ENCODE results near the gene SNX33. TPM values are rescaled to one million over a fixed set of nuclear protein-coding genes. Genes with fewer than 3 reads are reported as not detected.

Gene SNX33
- total and polyA plus RNA-seq, 2 donors from 2014 or later = 14.2 to 20.2 TPM

GRCh38 chr15:75663931-75664421, 16.3 kb downstream of the SNX33 start:
- Histone ChIP-seq H3K36me3 (ENCODE audit: control insufficient read depth in 2 of 3, insufficient read depth in 3 of 3, low read length in 3 of 3) (peaks cover 0 to 3% (median 0%) of the 10 kb centered on the region in 3 donors), H3K9me3 (ENCODE audit: control insufficient read depth in 2 of 3, insufficient read depth in 1 of 3, low read length in 3 of 3) (no peaks in the 10 kb centered on the region), H3K27ac (ENCODE audit: low read depth in 2 of 2, low read length in 2 of 2) (no peak overlapping the region), H3K4me1 (ENCODE audit: control insufficient read depth in 2 of 3, insufficient read depth in 2 of 3, low read depth in 1 of 3, low read length in 3 of 3) (peaks cover 0 to 10% (median 0%) of the 10 kb centered on the region in 3 donors), H3K9ac (ENCODE audit: low read length in 3 of 3) (no peak overlapping the region), H3K27me3 (ENCODE audit: control insufficient read depth, insufficient read depth, low read length) (no peaks in the 10 kb centered on the region), H3K4me3 (ENCODE audit: low read length in 3 of 3) (no peak overlapping the region)
- FAIRE-seq (no peak), DNase-seq (no peak)
- TF ChIP-seq, protein P1, sequence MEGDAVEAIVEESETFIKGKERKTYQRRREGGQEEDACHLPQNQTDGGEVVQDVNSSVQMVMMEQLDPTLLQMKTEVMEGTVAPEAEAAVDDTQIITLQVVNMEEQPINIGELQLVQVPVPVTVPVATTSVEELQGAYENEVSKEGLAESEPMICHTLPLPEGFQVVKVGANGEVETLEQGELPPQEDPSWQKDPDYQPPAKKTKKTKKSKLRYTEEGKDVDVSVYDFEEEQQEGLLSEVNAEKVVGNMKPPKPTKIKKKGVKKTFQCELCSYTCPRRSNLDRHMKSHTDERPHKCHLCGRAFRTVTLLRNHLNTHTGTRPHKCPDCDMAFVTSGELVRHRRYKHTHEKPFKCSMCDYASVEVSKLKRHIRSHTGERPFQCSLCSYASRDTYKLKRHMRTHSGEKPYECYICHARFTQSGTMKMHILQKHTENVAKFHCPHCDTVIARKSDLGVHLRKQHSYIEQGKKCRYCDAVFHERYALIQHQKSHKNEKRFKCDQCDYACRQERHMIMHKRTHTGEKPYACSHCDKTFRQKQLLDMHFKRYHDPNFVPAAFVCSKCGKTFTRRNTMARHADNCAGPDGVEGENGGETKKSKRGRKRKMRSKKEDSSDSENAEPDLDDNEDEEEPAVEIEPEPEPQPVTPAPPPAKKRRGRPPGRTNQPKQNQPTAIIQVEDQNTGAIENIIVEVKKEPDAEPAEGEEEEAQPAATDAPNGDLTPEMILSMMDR (IDR thresholded peaks at IDR 0.05; ENCODE audit: borderline replicate concordance, extremely low read depth, insufficient read depth) = no peak
- intact Hi-C loops (cut with DNase I) = no loop called here

- DNase-seq (peak in 1 of 5 donors; percentile 74), FAIRE-seq (no peak)
- Histone ChIP-seq H3K27ac (ENCODE audit: low read depth in 2 of 2, low read length in 2 of 2) (no peak overlapping the region), H3K9ac (ENCODE audit: low read length in 3 of 3) (no peak overlapping the region), H3K4me3 (ENCODE audit: low read length in 3 of 3) (no peak overlapping the region), H3K9me3 (ENCODE audit: control insufficient read depth in 2 of 3, insufficient read depth in 1 of 3, low read length in 3 of 3) (no peaks in the 10 kb centered on the region), H3K36me3 (ENCODE audit: control insufficient read depth in 2 of 3, insufficient read depth in 3 of 3, low read length in 3 of 3) (no peaks in the 10 kb centered on the region), H3K4me1 (ENCODE audit: control insufficient read depth in 2 of 3, insufficient read depth in 2 of 3, low read depth in 1 of 3, low read length in 3 of 3) (peaks cover 0 to 3% (median 0%) of the 10 kb centered on the region in 3 donors), H3K27me3 (ENCODE audit: control insufficient read depth, insufficient read depth, low read length) (no peaks in the 10 kb centered on the region)
- intact Hi-C loops (cut with DNase I) = no loop called here
- TF ChIP-seq, protein P1 (IDR thresholded peaks at IDR 0.05; ENCODE audit: borderline replicate concordance, extremely low read depth, insufficient read depth) = no peak
Measured at GRCh38 chr15:75666823-75667501, 19.2 kb downstream of the SNX33 start.

DNA sequence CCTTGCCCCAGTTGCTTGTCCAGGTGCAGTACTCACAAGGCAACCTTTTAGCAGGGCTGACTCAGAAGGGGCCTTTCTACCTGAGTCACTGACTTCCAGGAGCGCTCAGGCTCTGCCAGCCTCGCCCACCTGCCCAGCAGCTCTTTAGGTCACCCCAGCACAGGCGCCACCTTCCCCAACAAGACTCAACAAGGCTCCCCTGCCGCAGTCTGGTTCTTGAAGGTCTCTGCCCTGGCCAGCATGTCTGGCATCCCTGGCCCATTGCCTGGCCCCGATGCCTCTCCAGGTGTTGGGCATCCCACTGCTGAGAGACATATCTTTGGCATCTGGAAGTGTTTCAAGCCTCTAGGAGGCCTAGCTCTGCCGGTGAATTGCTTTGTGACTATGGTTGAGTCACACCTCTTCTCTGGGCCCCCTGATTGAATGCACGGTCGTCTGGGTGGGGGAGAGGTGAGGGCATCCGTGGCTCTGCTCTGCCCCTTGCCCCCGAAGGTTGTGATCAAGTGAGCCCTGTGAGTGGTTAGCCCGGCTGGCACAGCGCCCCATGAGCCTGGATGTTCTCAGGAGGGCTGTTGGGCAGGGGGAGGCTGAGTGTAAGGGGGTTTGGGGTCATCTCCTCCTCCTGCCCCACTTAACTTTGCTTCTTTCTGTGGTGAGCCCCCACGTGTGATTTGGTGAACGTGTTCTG, 21.6 kb downstream of the SNX33 start:
- intact Hi-C loops (cut with DNase I) = no loop called here
- H3K4me1 ChIP-seq (ENCODE audit: control insufficient read depth in 2 of 3, insufficient read depth in 2 of 3, low read depth in 1 of 3, low read length in 3 of 3) = peaks cover 0 to 16% (median 3%) of the 10 kb centered on the region in 3 donors
- H3K9me3 ChIP-seq (ENCODE audit: control insufficient read depth in 2 of 3, insufficient read depth in 1 of 3, low read length in 3 of 3) = no peaks in the 10 kb centered on the region
- H3K27ac ChIP-seq (ENCODE audit: low read depth in 2 of 2, low read length in 2 of 2) = no peak overlapping the region
- no peaks in the 10 kb centered on the region for H3K27me3 ChIP-seq (ENCODE audit: control insufficient read depth, insufficient read depth, low read length)
- H3K9ac ChIP-seq (ENCODE audit: low read length in 3 of 3) = no peak overlapping the region
- H3K4me3 ChIP-seq (ENCODE audit: low read length in 3 of 3) = no peak overlapping the region
- DNase-seq (no peak), FAIRE-seq (no peak)
- no peaks in the 10 kb centered on the region for H3K36me3 ChIP-seq (ENCODE audit: control insufficient read depth in 2 of 3, insufficient read depth in 3 of 3, low read length in 3 of 3)
- TF ChIP-seq, protein P1 (IDR thresholded peaks at IDR 0.05; ENCODE audit: borderline replicate concordance, extremely low read depth, insufficient read depth) = no peak
